Heart left ventricle (tissue), 13 donors: Measurements from ENCODE around the gene LCN10.
"Not testable (repeated sequence)": the region's sequence is repeated elsewhere in the genome, so short reads cannot be mapped to it uniquely, and the experiment has no call there.

Experiments used
- POLR2A ChIP-seq, 2 donors: fragments of 450-650 bp; IDR thresholded peaks; one replicate each; pipeline ENCODE4 v1.6.1; 2017; ENCODE audit warnings: antibody characterized with exemption in 2 of 2, mild to moderate bottlenecking in 2 of 2, moderate library complexity in 2 of 2
- TF ChIP-seq, protein P1 (sequence below), 12 donors: fragments of 200-600 bp; sonication (generic) in 4 of 12; IDR thresholded peaks; one replicate each; pipeline versions ENCODE4 v1.5.0 to v1.8.0; 2018 to 2022; ENCODE audit warnings: antibody characterized with exemption in 12 of 12, mild to moderate bottlenecking in 5 of 12
- donor health status: ischemic (EF 13 %, LVEDD 7.1; RV severe dilation, severe dysfunction).
- donor health status: DM: no; HTN: yes; CAD: no.
- donor health status: DM: no; HTN: no; CAD: no.
- donor health status: ischemic (EF 25% LVEDD 6.9; RV normal size, moderate dysfunction).
- donor health status: ischemic (EF 25% LVEDD 5.7; RV mildly dilated, moderate dysfunction).
- donor health status: ischemic (EF 35%, LVEDD 5.7; RV mildly dilated, moderate dysfunction).
- donor health status: nonischemic (EF 11% LVEDD 7.7; RV severe dilation, severe dysfunction).
- donor health status: DM: yes; HTN: yes; CAD: no.
- donor health status: PGD.
- donor health status: ischemic (EF 29% LVEDD 5.4; RV normal size, mild dysfunction).
- donor health status: nonischemic (EF 23%, LVEDD 6.1; RV moderate dilation, normal function).

DNA sequence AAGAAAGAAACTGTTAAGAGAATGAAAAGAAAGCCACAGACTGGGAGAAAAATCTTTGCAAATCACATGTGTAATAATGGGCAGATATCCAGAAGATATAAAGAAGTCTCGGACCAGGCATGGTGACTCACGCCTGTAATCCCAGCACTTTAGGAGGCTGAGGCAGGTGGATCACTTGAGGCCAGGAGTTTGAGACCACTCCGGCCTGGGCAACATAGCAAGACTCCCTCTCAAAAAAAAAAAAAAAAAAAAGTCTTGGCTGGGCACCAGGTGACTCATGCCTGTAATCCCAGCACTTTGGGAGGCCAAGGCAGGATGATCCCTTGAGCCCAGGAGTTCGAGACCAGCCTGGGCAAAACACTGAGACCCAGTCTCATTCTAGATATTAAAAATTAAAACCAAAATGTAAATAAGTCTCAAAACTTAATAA lies 31.5 kb downstream of the LCN10 start:
- TF ChIP-seq, protein P1, sequence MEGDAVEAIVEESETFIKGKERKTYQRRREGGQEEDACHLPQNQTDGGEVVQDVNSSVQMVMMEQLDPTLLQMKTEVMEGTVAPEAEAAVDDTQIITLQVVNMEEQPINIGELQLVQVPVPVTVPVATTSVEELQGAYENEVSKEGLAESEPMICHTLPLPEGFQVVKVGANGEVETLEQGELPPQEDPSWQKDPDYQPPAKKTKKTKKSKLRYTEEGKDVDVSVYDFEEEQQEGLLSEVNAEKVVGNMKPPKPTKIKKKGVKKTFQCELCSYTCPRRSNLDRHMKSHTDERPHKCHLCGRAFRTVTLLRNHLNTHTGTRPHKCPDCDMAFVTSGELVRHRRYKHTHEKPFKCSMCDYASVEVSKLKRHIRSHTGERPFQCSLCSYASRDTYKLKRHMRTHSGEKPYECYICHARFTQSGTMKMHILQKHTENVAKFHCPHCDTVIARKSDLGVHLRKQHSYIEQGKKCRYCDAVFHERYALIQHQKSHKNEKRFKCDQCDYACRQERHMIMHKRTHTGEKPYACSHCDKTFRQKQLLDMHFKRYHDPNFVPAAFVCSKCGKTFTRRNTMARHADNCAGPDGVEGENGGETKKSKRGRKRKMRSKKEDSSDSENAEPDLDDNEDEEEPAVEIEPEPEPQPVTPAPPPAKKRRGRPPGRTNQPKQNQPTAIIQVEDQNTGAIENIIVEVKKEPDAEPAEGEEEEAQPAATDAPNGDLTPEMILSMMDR (IDR thresholded peaks at IDR 0.05) = not testable (repeated sequence)
- not testable (repeated sequence) for TF ChIP-seq POLR2A (IDR thresholded peaks at IDR 0.05)
